Neuronal stem cell (in vitro differentiated cells): ENCODE measurements around the gene WDR72.

ENCODE experiments used
- DNase-seq: peaks from one replicate; pipeline ENCODE4 v3.0.0-alpha.2; 2013; ENCODE audit warnings: low spot score
- H2AFZ ChIP-seq: one replicate; pipeline ENCODE4 v1.6.1; 2013; ENCODE audit warnings: mild to moderate bottlenecking, low read length, inconsistent platforms
- H2AK5ac ChIP-seq: 2 replicates; pipeline ENCODE4 v1.6.1; 2013; ENCODE audit warnings: low read depth, mild to moderate bottlenecking, inconsistent platforms, low read length, moderate library complexity, mixed read lengths
- H2BK120ac ChIP-seq: 2 replicates; pipeline ENCODE4 v1.6.1; 2013; ENCODE audit warnings: low read depth, mild to moderate bottlenecking, inconsistent platforms, low read length, moderate library complexity, mixed read lengths
- H2BK12ac ChIP-seq: one replicate; pipeline ENCODE4 v1.6.1; 2013; ENCODE audit warnings: low read length, inconsistent platforms
- H2BK15ac ChIP-seq: 2 replicates; pipeline ENCODE4 v1.6.1; 2013; ENCODE audit warnings: mild to moderate bottlenecking, low read length, inconsistent platforms, mixed read lengths
- H2BK5ac ChIP-seq: one replicate; pipeline ENCODE4 v1.6.1; 2013; ENCODE audit warnings: inconsistent platforms, mild to moderate bottlenecking, low read length, moderate library complexity
- H3K14ac ChIP-seq: one replicate; pipeline ENCODE4 v1.6.1; 2013; ENCODE audit warnings: low read length, inconsistent platforms
- H3K18ac ChIP-seq: 2 replicates; pipeline ENCODE4 v1.6.1; 2013; ENCODE audit warnings: low read length, inconsistent platforms
- H3K23ac ChIP-seq: 2 replicates; pipeline ENCODE4 v1.6.1; 2013; ENCODE audit warnings: low read depth, mild to moderate bottlenecking, mixed read lengths, low read length, inconsistent platforms; ENCODE audit not compliant: poor library complexity
- H3K27ac ChIP-seq: replicated peaks from 3 replicates; pipeline ENCODE4 v1.5.1; 2013; ENCODE audit warnings: low read length, inconsistent platforms
- H3K27me3 ChIP-seq, 3 experiments: 2 replicates each; pipeline ENCODE4 v1.6.1; 2013; ENCODE audit warnings: low read length in 3 of 3, mild to moderate bottlenecking in 2 of 3, inconsistent platforms in 1 of 3, low read depth in 1 of 3, mixed read lengths in 1 of 3, moderate library complexity in 1 of 3; ENCODE audit not compliant: control insufficient read depth in 3 of 3, insufficient read depth in 3 of 3
- H3K36me3 ChIP-seq, 2 donors: replicated peaks in 1 of 2; 2 replicates each; pipeline ENCODE4 v1.6.1; 2013; ENCODE audit warnings: low read length in 2 of 2; ENCODE audit not compliant: control insufficient read depth in 2 of 2, insufficient read depth in 2 of 2
- H3K4ac ChIP-seq: 2 replicates; pipeline ENCODE4 v1.6.1; 2013; ENCODE audit warnings: inconsistent platforms, mild to moderate bottlenecking, low read length, moderate library complexity
- H3K4me1 ChIP-seq, 2 donors: 1 replicate in 1 of 2; 2 replicates in 1 of 2; pipeline ENCODE4 v1.6.1; 2013; ENCODE audit warnings: low read length in 2 of 2, low read depth in 1 of 2; ENCODE audit not compliant: control insufficient read depth in 2 of 2, insufficient read depth in 1 of 2
- H3K4me2 ChIP-seq: one replicate; pipeline ENCODE4 v1.6.1; 2013; ENCODE audit warnings: mild to moderate bottlenecking, low read length, inconsistent platforms; ENCODE audit not compliant: insufficient read depth, poor library complexity, severe bottlenecking
- H3K4me3 ChIP-seq, 2 donors: 2 replicates each; pipeline ENCODE4 v1.5.1; 2013; ENCODE audit warnings: low read length in 2 of 2, mild to moderate bottlenecking in 2 of 2, inconsistent platforms in 1 of 2, moderate library complexity in 1 of 2
- H3K79me1 ChIP-seq: one replicate; pipeline ENCODE4 v1.6.1; 2013; ENCODE audit warnings: low read depth, mild to moderate bottlenecking, inconsistent platforms, low read length, moderate library complexity
- H3K9ac ChIP-seq: one replicate; pipeline ENCODE4 v1.6.1; 2013; ENCODE audit warnings: mild to moderate bottlenecking, low read depth, low read length, inconsistent platforms; ENCODE audit not compliant: poor library complexity
- H3K9me3 ChIP-seq, 2 donors: replicated peaks in 1 of 2; 2 replicates each; pipeline versions ENCODE3 to v1.6.1; 2013; ENCODE audit warnings: low read length in 2 of 2, mild to moderate bottlenecking in 2 of 2, inconsistent platforms in 1 of 2, low read depth in 1 of 2, mixed read lengths in 1 of 2, moderate library complexity in 1 of 2; ENCODE audit not compliant: control insufficient read depth in 2 of 2, insufficient read depth in 1 of 2
- H4K8ac ChIP-seq: one replicate; pipeline ENCODE4 v1.6.1; 2013; ENCODE audit warnings: low read depth, mild to moderate bottlenecking, inconsistent platforms, low read length, moderate library complexity
- H4K91ac ChIP-seq: one replicate; pipeline ENCODE4 v1.6.1; 2013; ENCODE audit warnings: low read length, low read depth, mild to moderate bottlenecking, inconsistent platforms; ENCODE audit not compliant: poor library complexity
- WGBS, 2 donors: extraction: QIAGEN DNeasy Blood & Tissue Kit; methylation state at CpG; one replicate each; pipeline ENCODE4 v1.1.7; 2013; ENCODE audit warnings: missing lambda C conversion rate in 2 of 2, mixed read lengths in 1 of 2; ENCODE audit not compliant: insufficient read length in 2 of 2, insufficient replicate concordance in 1 of 2; ENCODE audit errors: extremely low coverage in 2 of 2; 5-methylcytosine and 5-hydroxymethylcytosine counted together

WDR72 gene

GRCh38 chr15:53671545-53671944, 87.9 kb downstream of the WDR72 start:
- Histone ChIP-seq H2BK15ac (no peak overlapping the region), H3K4me2 (no peak overlapping the region), H3K36me3 (no peaks in the 10 kb centered on the region), H3K4me1 (no peaks in the 10 kb centered on the region), H3K27me3 (peaks cover 0 to 32% (median 0%) of the 10 kb centered on the region in 3 experiments), H3K4me3 (no peak overlapping the region), H2BK5ac (no peak overlapping the region), H3K79me1 (no peaks in the 10 kb centered on the region), H3K14ac (no peak overlapping the region), H3K9me3 (no peaks in the 10 kb centered on the region), H3K9ac (no peak overlapping the region), H4K8ac (no peak overlapping the region), H2AFZ (no peak overlapping the region), H3K18ac (no peak overlapping the region), H3K4ac (no peak overlapping the region), H2AK5ac (no peak overlapping the region), H3K23ac (no peak overlapping the region), H2BK12ac (no peak overlapping the region), H4K91ac (no peak overlapping the region), H3K27ac (no peak overlapping the region), H2BK120ac (no peak overlapping the region)
- no CpG with 5 or more reads among the region's 4 CpGs for WGBS, 2 donors
- no peak for DNase-seq

GRCh38 chr15:53670701-53671100, 88.8 kb downstream of the WDR72 start:
- no peak for DNase-seq

DNA sequence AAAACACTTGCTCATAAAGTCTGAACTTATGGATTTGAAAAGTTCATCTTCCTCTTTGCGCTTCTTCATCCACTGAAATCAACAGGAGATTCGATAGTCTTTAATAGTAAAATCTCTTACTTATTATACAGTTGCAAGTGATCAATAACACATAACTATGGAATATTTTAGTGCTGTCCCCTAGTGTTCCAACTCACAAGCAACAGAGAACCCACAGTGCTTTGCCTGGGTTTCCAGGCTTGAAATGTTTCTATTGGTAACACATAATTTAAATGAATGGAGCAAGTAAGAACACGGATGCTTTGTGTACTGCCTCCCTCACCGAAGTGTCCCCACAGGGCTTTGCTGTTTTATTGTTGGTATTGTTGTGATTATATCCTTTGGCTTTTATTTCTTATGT, 93.5 kb downstream of the WDR72 start:
- Histone ChIP-seq H3K14ac (no peak overlapping the region), H3K23ac (no peak overlapping the region), H3K9me3 (no peaks in the 10 kb centered on the region), H2AK5ac (no peak overlapping the region), H3K18ac (no peak overlapping the region), H2BK120ac (no peak overlapping the region), H3K79me1 (no peaks in the 10 kb centered on the region), H3K27me3 (peaks cover 0 to 46% (median 0%) of the 10 kb centered on the region in 3 experiments), H3K4me3 (no peak overlapping the region), H2BK5ac (no peak overlapping the region), H4K91ac (no peak overlapping the region), H2BK15ac (no peak overlapping the region), H3K36me3 (no peaks in the 10 kb centered on the region), H2AFZ (no peak overlapping the region), H4K8ac (no peak overlapping the region), H3K4ac (no peak overlapping the region), H2BK12ac (no peak overlapping the region), H3K4me1 (no peaks in the 10 kb centered on the region), H3K9ac (no peak overlapping the region), H3K4me2 (no peak overlapping the region), H3K27ac (no peak overlapping the region)
- no peak for DNase-seq
- WGBS, 2 donors, result no CpG with 5 or more reads among the region's 4 CpGs

More at GRCh38 chr15:53670701-53671100, 88.8 kb downstream of the WDR72 start:
- Histone ChIP-seq H2BK12ac (no peak overlapping the region), H3K9me3 (no peaks in the 10 kb centered on the region), H4K91ac (no peak overlapping the region), H3K4me3 (no peak overlapping the region), H3K4ac (no peak overlapping the region), H3K4me1 (no peaks in the 10 kb centered on the region), H3K9ac (no peak overlapping the region), H3K27me3 (peaks cover 0 to 32% (median 0%) of the 10 kb centered on the region in 3 experiments), H3K4me2 (no peak overlapping the region), H3K14ac (no peak overlapping the region), H3K27ac (no peak overlapping the region), H2BK120ac (no peak overlapping the region), H3K79me1 (no peaks in the 10 kb centered on the region), H2AK5ac (no peak overlapping the region), H2BK15ac (no peak overlapping the region), H3K18ac (no peak overlapping the region), H3K23ac (no peak overlapping the region), H2AFZ (no peak overlapping the region), H3K36me3 (no peaks in the 10 kb centered on the region), H2BK5ac (no peak overlapping the region), H4K8ac (no peak overlapping the region)
- WGBS, 2 donors, result no CpG with 5 or more reads among the region's 3 CpGs

GRCh38 chr15:53658827-53659555, 100.5 kb downstream of the WDR72 start:
- Histone ChIP-seq H3K18ac (no peak overlapping the region), H3K14ac (no peak overlapping the region), H2BK5ac (no peak overlapping the region), H3K9me3 (no peaks in the 10 kb centered on the region), H3K23ac (no peak overlapping the region), H3K4ac (no peak overlapping the region), H4K91ac (no peak overlapping the region), H3K4me2 (no peak overlapping the region), H3K36me3 (no peaks in the 10 kb centered on the region), H3K9ac (no peak overlapping the region), H3K4me1 (peaks cover 2 to 18% of the 10 kb centered on the region in 2 donors), H2AFZ (peak overlapping the region; percentile 2), H2BK15ac (no peak overlapping the region), H2BK12ac (no peak overlapping the region), H4K8ac (no peak overlapping the region), H3K4me3 (no peak overlapping the region), H3K27ac (no peak overlapping the region), H3K79me1 (no peaks in the 10 kb centered on the region), H3K27me3 (peaks cover 0 to 34% (median 0%) of the 10 kb centered on the region in 3 experiments), H2AK5ac (no peak overlapping the region), H2BK120ac (no peak overlapping the region)
- WGBS, 2 donors, result no CpG with 5 or more reads among the region's 11 CpGs
- no peak for DNase-seq
